H1 (cell line): ENCODE data around the gene MIPEP. TPM values are rescaled to one million over a fixed set of nuclear protein-coding genes. Genes with fewer than 3 reads are reported as not detected.

Source experiments
- CHD2 ChIP-seq: IDR thresholded peaks from 2 replicates; pipeline ENCODE4 v1.6.1; 2012; ENCODE audit warnings: low read length, improper control_type of control experiment
- GABPA ChIP-seq: IDR thresholded peaks from 2 replicates; pipeline ENCODE4 v1.6.1; 2011; ENCODE audit warnings: mild to moderate bottlenecking, low read length, moderate library complexity, borderline replicate concordance; ENCODE audit not compliant: insufficient read depth
- RBBP5 ChIP-seq: IDR thresholded peaks from 2 replicates; pipeline ENCODE4 v1.7.1; 2012; ENCODE audit warnings: low read depth, mild to moderate bottlenecking, inconsistent platforms, low read length, moderate library complexity, borderline replicate concordance
- RFX5 ChIP-seq: IDR thresholded peaks from 2 replicates; pipeline ENCODE4 v1.6.1; 2011; ENCODE audit warnings: low read depth, low read length, improper control_type of control experiment, borderline replicate concordance
- RXRA ChIP-seq: IDR thresholded peaks from 2 replicates; pipeline ENCODE4 v1.6.1; 2011; ENCODE audit warnings: low read depth, mild to moderate bottlenecking, low read length, moderate library complexity; ENCODE audit not compliant: insufficient read depth
- SIRT6 ChIP-seq: IDR thresholded peaks from one replicate; pipeline ENCODE4 v1.7.1; 2012; ENCODE audit warnings: low read length, inconsistent platforms
- SIX5 ChIP-seq: IDR thresholded peaks from 2 replicates; pipeline ENCODE4 v1.6.1; 2011; ENCODE audit warnings: mild to moderate bottlenecking, low read depth, low read length
- TAF1 ChIP-seq: IDR thresholded peaks from 2 replicates; pipeline ENCODE4 v1.6.1; 2011; ENCODE audit warnings: mild to moderate bottlenecking, low read depth, low read length
- TBP ChIP-seq: IDR thresholded peaks from 2 replicates; pipeline ENCODE4 v1.6.1; 2011; ENCODE audit warnings: low read depth, low read length, improper control_type of control experiment
- polyA plus RNA-seq, 7 experiments: library from polyadenylated mRNA; depleted of rRNA in 3 of 7; stranded (reverse) in 5 of 7; unstranded in 2 of 7; fragments of >200 nt in 5 of 7; fragments of 200-250 nt in 2 of 7; gene quantifications; 1 replicate in 5 of 7; 2 replicates in 1 of 7; 4 replicates in 1 of 7; pipeline versions ENCODE4 v1.2.1 to v1.2.3, GENCODE V29; 2011 to 2013; ENCODE audit warnings: missing spikeins in 2 of 7, mixed read lengths in 2 of 7
- total RNA-seq: library from RNA; stranded (reverse); fragmentation: NEBNext Ultra II Directional; extraction: Animal tissue kit (Norgen Biotek cat#: 25700); gene quantifications from 2 replicates; pipeline ENCODE4 v1.2.1, GENCODE V29; 2021
- TF ChIP-seq, protein P1 (sequence below): fragments of 300-600 bp; sonication (generic); IDR thresholded peaks from 2 replicates; pipeline ENCODE4 v1.7.1; 2012; ENCODE audit warnings: low read length, moderate library complexity, mild to moderate bottlenecking, inconsistent platforms; ENCODE audit not compliant: insufficient replicate concordance
- TF ChIP-seq, protein P2 (sequence below): IDR thresholded peaks from 2 replicates; pipeline ENCODE4 v1.6.1; 2012; ENCODE audit warnings: low read length, inconsistent platforms

MIPEP gene
- total and polyA plus RNA-seq, 2 of the 8 experiments (the other 6 are each of a cell fraction or from before 2014, with no cell fraction given) = 24.0 to 24.2 TPM

- TF ChIP-seq, protein P1, sequence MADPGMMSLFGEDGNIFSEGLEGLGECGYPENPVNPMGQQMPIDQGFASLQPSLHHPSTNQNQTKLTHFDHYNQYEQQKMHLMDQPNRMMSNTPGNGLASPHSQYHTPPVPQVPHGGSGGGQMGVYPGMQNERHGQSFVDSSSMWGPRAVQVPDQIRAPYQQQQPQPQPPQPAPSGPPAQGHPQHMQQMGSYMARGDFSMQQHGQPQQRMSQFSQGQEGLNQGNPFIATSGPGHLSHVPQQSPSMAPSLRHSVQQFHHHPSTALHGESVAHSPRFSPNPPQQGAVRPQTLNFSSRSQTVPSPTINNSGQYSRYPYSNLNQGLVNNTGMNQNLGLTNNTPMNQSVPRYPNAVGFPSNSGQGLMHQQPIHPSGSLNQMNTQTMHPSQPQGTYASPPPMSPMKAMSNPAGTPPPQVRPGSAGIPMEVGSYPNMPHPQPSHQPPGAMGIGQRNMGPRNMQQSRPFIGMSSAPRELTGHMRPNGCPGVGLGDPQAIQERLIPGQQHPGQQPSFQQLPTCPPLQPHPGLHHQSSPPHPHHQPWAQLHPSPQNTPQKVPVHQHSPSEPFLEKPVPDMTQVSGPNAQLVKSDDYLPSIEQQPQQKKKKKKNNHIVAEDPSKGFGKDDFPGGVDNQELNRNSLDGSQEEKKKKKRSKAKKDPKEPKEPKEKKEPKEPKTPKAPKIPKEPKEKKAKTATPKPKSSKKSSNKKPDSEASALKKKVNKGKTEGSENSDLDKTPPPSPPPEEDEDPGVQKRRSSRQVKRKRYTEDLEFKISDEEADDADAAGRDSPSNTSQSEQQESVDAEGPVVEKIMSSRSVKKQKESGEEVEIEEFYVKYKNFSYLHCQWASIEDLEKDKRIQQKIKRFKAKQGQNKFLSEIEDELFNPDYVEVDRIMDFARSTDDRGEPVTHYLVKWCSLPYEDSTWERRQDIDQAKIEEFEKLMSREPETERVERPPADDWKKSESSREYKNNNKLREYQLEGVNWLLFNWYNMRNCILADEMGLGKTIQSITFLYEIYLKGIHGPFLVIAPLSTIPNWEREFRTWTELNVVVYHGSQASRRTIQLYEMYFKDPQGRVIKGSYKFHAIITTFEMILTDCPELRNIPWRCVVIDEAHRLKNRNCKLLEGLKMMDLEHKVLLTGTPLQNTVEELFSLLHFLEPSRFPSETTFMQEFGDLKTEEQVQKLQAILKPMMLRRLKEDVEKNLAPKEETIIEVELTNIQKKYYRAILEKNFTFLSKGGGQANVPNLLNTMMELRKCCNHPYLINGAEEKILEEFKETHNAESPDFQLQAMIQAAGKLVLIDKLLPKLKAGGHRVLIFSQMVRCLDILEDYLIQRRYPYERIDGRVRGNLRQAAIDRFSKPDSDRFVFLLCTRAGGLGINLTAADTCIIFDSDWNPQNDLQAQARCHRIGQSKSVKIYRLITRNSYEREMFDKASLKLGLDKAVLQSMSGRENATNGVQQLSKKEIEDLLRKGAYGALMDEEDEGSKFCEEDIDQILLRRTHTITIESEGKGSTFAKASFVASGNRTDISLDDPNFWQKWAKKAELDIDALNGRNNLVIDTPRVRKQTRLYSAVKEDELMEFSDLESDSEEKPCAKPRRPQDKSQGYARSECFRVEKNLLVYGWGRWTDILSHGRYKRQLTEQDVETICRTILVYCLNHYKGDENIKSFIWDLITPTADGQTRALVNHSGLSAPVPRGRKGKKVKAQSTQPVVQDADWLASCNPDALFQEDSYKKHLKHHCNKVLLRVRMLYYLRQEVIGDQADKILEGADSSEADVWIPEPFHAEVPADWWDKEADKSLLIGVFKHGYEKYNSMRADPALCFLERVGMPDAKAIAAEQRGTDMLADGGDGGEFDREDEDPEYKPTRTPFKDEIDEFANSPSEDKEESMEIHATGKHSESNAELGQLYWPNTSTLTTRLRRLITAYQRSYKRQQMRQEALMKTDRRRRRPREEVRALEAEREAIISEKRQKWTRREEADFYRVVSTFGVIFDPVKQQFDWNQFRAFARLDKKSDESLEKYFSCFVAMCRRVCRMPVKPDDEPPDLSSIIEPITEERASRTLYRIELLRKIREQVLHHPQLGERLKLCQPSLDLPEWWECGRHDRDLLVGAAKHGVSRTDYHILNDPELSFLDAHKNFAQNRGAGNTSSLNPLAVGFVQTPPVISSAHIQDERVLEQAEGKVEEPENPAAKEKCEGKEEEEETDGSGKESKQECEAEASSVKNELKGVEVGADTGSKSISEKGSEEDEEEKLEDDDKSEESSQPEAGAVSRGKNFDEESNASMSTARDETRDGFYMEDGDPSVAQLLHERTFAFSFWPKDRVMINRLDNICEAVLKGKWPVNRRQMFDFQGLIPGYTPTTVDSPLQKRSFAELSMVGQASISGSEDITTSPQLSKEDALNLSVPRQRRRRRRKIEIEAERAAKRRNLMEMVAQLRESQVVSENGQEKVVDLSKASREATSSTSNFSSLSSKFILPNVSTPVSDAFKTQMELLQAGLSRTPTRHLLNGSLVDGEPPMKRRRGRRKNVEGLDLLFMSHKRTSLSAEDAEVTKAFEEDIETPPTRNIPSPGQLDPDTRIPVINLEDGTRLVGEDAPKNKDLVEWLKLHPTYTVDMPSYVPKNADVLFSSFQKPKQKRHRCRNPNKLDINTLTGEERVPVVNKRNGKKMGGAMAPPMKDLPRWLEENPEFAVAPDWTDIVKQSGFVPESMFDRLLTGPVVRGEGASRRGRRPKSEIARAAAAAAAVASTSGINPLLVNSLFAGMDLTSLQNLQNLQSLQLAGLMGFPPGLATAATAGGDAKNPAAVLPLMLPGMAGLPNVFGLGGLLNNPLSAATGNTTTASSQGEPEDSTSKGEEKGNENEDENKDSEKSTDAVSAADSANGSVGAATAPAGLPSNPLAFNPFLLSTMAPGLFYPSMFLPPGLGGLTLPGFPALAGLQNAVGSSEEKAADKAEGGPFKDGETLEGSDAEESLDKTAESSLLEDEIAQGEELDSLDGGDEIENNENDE = no peak
- TF ChIP-seq RXRA = no peak
- TF ChIP-seq SIX5 = no peak
- TF ChIP-seq TBP = no peak
- TF ChIP-seq, protein P2, sequence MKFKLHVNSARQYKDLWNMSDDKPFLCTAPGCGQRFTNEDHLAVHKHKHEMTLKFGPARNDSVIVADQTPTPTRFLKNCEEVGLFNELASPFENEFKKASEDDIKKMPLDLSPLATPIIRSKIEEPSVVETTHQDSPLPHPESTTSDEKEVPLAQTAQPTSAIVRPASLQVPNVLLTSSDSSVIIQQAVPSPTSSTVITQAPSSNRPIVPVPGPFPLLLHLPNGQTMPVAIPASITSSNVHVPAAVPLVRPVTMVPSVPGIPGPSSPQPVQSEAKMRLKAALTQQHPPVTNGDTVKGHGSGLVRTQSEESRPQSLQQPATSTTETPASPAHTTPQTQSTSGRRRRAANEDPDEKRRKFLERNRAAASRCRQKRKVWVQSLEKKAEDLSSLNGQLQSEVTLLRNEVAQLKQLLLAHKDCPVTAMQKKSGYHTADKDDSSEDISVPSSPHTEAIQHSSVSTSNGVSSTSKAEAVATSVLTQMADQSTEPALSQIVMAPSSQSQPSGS = no peak
- no peak for TF ChIP-seq CHD2
- TF ChIP-seq RFX5 = no peak
- no peak for TF ChIP-seq RBBP5
- TF ChIP-seq SIRT6 = no peak
- TF ChIP-seq GABPA = no peak
- no peak for TF ChIP-seq TAF1
Measured at GRCh38 chr13:23777575-23777870, 111.7 kb downstream of the MIPEP start (continued).
